HG03521 (cell line): ENCODE measurements around the gene SLC2A6.
"Not testable (repeated sequence)": the region's sequence is repeated elsewhere in the genome, so short reads cannot be mapped to it uniquely, and the experiment has no call there.

ENCODE experiments used
- ATAC-seq: cut with Tn5 transposase; IDR thresholded peaks from one replicate; pipeline ENCODE4 v1.9.1; 2021; ENCODE audit warnings: mild to moderate bottlenecking, moderate library complexity; ENCODE audit not compliant: unreplicated experiment

The SLC2A6 gene

GRCh38 chr9:133463234-133463863 lies 15.6 kb downstream of the SLC2A6 start:
- no peak for ATAC-seq

DNA sequence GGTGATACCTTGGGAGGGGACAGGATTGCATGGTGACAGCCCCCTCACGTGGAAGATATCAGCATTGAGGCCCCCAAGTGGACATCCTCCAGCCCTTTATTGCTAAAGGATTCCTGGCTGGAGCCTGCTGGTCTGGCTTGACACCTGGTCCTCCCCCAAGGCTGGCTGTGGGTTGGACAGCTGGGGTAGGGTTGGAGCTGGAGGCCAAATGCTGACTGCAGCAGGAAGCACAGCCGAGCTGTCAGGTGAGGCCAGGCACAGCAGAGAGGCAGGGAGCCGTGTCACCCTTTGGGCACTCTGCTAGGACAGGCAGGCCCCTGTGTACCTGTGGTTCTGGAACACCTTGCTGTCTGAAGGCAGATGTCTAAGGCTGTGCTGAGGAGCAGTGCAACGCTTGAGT lies 16.9 kb downstream of the SLC2A6 start:
- ATAC-seq, result no peak

DNA sequence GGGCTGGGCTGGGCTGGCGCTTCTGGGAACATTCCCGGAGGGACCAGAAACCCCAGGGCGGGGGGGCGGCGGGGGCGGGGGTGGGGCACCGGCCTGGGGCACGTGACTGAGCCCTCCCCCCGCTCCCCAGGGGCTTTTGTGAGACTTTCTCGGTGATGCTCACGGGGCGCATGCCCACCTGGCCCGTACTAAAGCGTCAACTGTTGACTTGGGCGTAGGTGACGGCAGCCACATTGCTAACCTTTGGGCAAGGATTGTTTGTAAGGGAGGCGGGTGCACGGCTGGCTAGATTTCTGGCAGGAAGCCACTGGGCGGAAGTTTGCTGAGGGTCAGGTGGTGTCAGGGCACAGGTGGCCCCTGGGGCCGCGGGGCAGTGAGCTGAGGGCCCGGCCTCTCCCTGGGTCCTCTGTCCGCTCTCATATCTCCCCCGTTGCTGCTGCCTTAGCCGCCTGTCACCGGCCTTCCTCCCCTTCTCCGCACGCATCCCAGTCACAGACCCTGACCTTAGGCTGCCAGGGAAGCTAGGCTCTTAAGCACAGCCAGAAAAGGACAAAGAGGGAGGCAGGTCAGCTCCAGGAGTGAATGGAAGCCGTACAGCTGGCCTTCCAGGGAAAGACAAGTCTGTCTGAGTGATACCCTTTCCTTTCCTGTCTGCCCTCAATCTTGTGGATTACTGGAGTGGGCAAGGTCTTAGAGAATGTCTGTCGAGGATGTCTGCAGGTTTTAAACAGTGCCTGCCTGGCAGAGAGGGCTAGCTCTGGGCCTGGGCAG lies 18.3 kb downstream of the SLC2A6 start:
- no peak for ATAC-seq

DNA sequence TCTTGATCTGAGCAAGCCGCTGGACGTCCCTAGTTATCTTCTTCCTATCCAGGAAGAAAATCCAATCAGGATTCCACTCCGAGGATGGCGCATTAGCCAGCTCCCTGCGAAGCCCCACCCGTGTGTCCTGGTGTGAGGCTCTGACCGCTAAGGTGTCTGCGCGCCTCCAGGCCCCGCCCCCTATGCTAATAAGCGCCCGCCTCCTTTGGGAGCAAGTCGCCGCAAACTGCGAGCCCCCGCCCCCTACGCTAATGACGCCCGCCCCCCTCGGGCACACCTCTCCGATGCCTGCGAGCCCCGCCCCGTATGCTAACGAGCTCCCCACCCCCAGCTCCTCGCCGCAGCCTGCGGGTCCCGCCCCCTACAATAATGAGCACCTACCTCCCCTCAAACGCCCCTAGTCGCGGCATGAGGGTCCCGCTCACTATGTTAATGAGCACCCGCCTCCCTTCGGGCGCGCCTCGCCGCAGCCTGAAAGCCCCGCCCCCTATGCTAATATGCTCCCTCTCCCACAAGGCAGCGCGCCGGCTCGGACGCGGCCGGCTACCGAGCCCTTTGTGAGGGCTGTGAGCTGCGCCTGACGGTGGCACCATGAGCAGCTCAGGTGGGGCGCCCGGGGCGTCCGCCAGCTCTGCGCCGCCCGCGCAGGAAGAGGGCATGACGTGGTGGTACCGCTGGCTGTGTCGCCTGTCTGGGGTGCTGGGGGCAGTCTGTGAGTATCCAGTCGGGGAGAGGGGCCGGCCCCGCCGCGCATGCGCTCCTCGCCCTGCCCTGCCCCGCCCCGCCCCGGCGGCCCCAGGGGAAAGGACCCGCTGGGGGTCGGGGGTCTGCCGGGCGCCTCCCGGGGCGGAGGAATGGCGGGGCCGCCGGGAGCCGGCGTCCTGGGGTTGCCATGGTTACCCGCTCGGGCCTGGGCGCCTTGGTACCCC lies 19.2 kb downstream of the SLC2A6 start, which contains the start of gene CACFD1:
TSS of gene CACFD1 (plus strand) at position 503 of the 929 bp plus-strand sequence. CDS start at position 592, 89 bp downstream.
- peak; percentile 61 for ATAC-seq

DNA sequence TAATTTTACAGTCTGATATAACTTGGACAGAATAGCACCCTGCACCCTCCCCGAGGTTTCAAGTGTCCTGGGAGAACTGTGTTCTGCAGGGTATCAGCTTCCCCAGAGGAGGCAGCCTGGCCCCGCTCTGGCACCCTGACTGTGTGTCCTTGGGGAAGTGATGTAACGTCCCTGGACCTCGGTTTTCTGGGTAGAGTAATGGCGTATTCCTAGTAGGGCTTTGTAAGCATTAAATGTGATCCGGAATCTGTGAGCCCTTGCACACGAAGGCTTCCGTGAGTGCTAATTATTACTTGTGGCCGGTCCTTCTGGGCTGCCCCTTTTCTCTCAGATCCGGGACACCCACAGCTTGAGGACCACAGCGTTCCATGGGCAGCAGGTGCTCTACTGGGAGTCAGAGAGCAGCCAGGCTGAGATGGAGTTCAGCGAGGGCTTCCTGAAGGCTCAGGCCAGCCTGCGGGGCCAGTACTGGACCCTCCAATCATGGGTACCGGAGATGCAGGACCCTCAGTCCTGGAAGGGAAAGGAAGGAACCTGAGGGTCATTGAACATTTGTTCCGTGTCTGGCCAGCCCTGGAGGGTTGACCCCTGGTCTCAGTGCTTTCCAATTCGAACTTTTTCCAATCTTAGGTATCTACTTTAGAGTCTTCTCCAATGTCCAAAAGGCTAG lies 20.1 kb downstream of the SLC2A6 start:
- no peak for ATAC-seq

DNA sequence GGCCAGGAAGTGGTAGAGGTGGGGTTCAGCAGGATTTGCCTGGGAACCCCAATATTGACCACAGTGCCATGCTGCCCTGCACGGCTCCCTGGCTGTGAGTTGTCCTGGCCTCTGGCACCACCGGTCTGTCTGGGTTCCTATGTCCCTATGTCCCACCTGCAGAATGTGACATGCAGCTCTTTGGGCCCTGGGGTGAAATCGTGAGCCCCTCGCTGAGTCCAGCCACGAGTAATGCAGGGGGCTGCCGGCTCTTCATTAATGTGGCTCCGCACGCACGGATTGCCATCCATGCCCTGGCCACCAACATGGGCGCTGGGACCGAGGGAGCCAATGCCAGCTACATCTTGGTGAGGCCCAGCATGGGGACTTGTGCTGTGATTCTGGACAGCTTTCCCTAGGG lies 21.2 kb downstream of the SLC2A6 start:
- ATAC-seq, result no peak

- ATAC-seq, result no peak
These were observed 21.7 kb downstream of the SLC2A6 start for GRCh38 chr9:133457233-133457632.

GRCh38 chr9:133456409-133456808 lies 22.5 kb downstream of the SLC2A6 start:
- ATAC-seq, result no peak

- ATAC-seq, result no peak
These were observed 23.0 kb downstream of the SLC2A6 start for GRCh38 chr9:133455936-133456335.

DNA sequence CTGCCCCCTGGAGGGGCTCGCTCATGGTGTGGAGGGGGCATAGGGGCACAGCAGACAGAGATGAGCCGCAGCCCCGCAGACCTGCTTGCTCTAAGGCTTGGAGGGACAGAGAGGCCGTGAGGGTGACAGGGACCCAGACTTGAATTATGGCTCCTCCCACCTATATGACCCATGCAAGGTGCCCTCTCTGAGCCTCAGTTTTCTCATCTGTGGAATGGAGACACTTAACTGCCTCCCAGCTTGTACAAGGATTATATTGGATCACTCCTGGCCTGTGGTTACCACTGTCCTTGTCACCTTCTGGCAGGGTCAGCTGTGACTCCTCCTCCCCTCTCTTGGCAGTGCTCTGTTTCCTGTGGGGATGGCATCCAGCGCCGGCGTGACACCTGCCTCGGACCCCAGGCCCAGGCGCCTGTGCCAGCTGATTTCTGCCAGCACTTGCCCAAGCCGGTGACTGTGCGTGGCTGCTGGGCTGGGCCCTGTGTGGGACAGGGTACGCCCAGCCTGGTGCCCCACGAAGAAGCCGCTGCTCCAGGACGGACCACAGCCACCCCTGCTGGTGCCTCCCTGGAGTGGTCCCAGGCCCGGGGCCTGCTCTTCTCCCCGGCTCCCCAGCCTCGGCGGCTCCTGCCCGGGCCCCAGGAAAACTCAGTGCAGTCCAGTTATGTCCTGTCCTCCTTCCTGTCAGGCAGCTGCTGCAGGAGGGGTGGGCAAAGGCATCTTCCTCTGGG lies 23.8 kb downstream of the SLC2A6 start:
- ATAC-seq, result no peak

DNA sequence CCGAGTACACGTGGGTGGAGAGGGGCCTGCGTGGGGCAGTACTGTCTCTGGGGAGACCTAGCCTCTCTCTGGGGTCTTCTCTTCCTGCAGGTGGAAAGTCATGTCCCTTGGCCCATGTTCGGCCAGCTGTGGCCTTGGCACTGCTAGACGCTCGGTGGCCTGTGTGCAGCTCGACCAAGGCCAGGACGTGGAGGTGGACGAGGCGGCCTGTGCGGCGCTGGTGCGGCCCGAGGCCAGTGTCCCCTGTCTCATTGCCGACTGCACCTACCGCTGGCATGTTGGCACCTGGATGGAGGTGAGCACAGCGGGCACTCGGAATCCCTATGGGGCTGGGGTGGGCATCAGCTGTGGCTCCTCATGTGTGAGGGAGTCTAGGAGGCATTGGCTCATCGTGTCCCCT lies 24.6 kb downstream of the SLC2A6 start:
- no peak for ATAC-seq

DNA sequence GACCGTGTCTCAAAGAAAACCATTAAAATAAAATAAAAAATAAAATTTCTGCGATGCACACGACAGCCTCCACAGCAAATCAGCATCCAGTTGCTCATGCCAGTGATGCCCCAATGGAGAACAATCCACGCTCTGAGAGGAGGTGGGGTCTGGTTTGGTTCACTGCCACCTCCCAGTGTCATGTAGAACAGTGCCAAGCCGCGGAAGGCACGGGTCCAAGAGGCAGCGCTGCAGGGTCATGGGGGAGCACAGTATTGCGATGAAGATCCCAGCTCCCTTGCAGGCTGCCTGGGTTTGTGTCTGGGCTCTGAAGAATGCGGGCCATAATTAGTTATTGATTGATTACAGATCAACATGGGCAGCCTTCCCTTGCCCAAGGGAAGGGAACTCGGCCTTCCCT lies 25.2 kb downstream of the SLC2A6 start:
- no peak for ATAC-seq

DNA sequence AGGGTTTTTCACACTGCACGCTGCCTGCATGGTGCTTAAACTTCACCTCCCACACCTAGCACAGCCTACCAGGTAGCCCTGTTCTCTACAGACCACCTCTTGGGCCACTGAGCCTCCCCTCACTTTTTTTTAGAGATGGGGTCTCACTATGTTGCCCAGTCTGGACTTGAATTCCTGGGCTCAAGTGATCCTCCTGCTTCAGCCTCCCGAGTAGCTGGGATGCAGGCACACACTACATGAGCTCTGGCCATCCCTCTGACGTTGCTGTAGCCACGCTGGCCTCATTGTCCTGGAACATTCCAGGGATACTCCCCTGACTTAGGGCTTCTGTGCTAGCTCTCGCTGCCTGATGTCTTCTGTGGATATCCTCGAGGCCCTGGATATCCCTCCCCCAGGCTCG lies 26.3 kb downstream of the SLC2A6 start:
- ATAC-seq, result no peak

DNA sequence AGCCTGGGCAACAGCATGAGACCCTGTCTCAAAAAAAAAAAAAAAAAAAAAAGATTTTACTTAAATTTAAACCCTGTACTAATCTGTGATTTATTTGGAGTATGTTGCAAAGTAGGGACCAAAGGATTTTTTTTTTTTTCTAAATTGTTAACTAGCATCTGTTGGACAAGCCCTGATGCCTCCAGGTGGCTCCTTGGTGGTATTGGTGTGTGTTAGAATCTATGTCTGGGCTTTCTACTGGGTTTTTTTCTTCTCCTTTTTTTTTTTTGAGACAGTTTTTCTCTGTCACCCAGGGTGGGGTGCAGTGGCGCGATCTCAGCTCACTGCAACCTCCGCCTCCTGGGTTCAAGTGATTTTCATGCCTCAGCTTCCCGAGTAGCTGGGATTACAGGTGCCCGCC lies 27.0 kb downstream of the SLC2A6 start:
- not testable (repeated sequence) for ATAC-seq

GRCh38 chr9:133449760-133450159 lies 29.1 kb downstream of the SLC2A6 start:
- ATAC-seq, result no peak

DNA sequence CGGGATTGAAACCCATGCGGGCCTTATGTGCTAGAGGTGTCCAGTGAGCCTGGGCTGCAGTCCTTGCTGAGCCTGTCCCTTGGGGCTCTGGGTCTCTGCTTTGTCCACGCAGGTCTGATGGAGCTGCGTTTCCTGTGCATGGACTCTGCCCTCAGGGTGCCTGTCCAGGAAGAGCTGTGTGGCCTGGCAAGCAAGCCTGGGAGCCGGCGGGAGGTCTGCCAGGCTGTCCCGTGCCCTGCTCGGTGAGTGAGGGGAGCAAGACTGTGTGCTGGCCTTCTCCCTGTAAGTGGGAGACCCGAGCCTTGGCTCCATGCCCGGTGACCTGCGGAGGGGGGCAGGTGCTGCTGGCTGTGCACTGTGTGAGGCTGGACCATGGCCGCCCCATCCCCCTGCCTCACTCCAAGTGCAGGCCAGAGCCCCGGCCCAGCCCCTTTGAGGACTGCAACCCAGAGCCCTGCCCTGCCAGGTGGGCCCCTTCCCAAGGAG lies 30.4 kb downstream of the SLC2A6 start:
- no peak for ATAC-seq

DNA sequence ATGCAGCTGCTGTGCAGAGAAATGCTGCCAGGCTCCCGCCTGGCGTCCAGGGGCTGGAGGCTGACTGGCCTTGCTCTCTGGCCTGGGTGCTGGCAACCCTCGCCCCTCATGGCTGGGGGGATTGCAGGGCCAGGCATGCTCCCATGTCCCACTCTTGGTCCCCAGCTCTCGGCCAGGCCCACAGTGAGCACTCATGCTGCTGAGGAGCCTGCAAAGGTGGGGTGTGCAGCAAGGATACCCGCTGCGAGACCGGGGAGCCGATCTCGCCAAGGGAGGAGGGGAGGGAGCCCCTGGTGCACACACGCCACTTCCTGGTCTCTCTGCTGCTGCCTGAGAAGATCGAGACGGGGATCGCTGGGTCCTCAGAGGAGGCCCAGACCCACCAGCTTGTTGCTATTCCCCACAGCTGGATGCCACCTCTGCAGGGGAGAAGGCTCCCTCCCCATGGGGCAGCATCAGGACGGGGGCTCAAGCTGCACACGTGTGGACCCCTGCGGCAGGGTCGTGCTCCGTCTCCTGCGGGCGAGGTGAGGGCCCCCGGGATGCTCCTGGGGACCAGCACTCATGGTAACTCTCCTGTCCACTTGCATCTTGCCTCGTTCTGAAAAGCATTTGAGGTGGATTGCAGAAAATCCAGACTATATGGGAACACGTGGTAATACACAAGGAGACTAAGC lies 33.5 kb downstream of the SLC2A6 start:
- ATAC-seq, result no peak

- ATAC-seq, result no peak
These were observed 34.9 kb downstream of the SLC2A6 start for GRCh38 chr9:133443982-133444381.

DNA sequence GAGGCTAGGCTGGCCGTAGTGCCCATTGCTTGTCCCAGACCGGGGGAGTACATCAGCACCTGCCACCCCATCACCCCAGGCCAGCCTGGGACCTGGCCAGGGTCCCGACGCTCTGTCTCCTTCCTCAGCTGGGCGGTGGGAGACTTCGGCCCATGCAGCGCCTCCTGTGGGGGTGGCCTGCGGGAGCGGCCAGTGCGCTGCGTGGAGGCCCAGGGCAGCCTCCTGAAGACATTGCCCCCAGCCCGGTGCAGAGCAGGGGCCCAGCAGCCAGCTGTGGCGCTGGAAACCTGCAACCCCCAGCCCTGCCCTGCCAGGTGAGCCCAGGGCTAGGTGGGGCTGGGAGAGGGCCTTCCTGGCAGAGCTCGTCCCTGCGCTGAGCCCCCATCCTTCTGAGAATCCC lies 35.7 kb downstream of the SLC2A6 start:
- ATAC-seq, result no peak

GRCh38 chr9:133441571-133441970 lies 37.3 kb downstream of the SLC2A6 start:
- ATAC-seq, result no peak
